ENCODE data around the gene RAD50.
"Not testable (repeated sequence)": the region's sequence is repeated elsewhere in the genome, so short reads cannot be mapped to it uniquely, and the experiment has no call there.

Gene RAD50

DNA sequence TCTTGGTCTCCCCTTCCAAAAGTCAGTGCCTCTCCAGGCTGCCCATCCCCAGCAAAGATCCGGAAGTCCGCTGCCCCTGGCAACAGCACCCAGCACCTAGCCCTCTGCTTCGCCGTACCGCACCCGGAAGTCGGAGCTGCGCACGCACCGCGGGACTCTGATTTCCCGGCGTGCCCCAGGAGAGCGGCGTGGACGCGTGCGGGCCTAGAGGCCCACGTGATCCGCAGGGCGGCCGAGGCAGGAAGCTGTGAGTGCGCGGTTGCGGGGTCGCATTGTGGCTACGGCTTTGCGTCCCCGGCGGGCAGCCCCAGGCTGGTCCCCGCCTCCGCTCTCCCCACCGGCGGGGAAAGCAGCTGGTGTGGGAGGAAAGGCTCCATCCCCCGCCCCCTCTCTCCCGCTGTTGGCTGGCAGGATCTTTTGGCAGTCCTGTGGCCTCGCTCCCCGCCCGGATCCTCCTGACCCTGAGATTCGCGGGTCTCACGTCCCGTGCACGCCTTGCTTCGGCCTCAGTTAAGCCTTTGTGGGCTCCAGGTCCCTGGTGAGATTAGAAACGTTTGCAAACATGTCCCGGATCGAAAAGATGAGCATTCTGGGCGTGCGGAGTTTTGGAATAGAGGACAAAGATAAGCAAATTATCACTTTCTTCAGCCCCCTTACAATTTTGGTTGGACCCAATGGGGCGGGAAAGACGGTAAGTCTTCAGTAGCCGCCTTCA lies at the start of gene RAD50:
Gene RAD50 (plus strand): TSS at position 215 of the 715 bp plus-strand sequence. CDS start 348 bp downstream, at position 563.
- peak; percentile 70 for DNase-seq (ENCODE audit: low read depth)

DNA sequence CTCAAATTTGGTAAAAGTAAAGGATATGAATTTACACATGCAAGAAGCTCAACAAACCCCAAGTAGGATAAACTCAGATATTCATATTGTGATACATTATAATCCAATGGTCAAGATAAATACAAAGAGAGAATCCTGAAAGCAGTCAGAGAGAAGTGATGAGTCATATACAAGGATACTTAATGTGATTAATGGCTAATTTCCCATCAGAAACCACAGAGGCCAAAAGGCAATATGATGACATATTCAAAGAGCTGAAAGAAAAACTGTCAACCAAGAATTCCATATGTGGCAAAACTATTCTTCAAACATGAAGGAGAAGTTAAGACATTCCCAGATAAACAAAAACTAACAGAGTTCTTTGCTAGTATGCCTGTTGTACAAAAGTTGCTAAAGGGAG lies 46.7 kb upstream of the RAD50 start:
- no peak for DNase-seq (ENCODE audit: low read depth)

DNA sequence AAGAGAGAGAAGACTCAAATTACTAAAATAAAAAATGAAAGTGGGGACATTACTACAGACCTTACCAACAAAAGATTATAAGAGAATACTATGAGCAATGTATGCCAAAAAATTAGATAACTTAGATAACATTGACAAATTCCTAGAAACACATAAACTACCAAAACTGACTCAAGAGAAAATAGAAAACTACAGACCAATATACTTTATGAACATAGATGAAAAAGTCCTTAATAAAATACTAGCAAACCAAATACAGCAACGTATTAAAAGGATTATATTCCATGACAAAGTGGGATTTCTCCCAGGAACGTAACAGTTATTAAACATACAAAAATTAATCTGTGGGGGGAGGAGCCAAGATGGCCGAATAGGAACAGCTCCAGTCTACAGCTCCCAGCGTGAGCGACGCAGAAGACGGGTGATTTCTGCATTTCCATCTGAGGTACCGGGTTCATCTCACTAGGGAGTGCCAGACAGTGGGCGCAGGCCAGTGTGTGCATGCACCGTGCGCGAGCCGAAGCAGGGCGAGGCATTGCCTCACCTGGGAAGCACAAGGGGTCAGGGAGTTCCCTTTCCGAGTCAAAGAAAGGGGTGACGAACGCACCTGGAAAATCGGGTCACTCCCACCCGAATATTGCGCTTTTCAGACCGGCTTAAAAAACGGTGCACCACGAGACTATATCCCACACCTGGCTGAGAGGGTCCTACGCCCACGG lies 43.0 kb upstream of the RAD50 start:
- DNase-seq (ENCODE audit: low read depth): not testable (repeated sequence)

DNA sequence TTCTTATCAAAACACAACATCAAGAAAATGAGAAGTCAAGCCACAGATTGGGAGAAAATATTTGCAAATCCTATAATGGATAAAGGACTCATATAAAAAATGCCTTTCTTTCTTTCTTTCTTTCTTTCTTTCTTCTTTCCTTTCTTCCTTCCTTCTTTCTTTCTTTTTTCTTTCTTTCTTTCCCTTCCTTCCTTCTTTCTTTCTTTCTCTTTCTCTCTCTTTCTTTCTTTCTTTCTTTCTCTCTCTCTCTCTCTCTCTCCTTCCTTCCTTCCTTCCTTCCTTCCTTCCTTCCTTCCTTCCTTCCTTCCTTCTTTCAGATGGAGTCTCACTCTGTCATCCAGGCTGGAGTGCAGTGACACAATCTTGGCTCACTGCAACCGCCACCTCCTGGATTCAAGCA lies 34.7 kb upstream of the RAD50 start:
- DNase-seq (ENCODE audit: low read depth): not testable (repeated sequence)

DNA sequence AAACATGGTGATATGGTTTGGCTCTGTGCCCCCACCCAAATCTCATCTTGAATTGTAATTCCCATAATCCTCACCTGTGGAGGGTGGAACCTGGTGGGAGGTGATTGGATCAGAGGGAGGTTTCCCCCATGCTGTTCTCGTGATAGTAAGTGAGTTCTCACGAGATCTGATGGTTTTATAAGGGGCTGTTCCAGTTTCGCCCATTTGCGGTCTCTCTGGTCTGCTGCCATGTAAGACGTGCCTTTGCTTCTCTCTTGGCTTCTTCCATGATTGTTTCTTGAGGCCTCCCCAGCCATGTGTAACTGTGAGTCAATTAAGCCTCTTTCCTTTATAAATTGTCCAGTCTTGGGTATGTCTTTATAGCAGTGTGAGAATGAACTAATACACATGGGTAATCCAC lies 31.9 kb upstream of the RAD50 start:
- DNase-seq (ENCODE audit: low read depth): not testable (repeated sequence)

DNA sequence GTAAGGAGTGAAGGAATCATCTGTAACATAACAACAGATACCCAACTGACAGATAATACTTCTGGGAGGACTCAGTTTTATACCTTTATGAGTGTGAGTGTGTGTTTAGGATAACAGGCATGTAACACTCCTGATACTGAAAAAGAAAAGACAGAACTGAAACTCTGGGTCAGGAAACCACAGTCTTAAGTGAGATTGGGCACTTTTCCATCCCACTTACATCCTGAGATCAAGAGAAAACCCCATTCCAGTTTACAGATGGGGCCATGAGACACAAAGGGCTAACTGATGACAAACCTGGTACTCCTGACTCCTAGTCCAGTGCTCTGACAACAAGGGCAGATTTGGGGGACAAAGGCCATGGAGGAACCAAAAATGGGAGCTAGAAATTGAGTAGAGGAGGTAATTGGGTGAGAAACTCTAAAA lies 31.5 kb upstream of the RAD50 start:
- no peak for DNase-seq (ENCODE audit: low read depth)

DNA sequence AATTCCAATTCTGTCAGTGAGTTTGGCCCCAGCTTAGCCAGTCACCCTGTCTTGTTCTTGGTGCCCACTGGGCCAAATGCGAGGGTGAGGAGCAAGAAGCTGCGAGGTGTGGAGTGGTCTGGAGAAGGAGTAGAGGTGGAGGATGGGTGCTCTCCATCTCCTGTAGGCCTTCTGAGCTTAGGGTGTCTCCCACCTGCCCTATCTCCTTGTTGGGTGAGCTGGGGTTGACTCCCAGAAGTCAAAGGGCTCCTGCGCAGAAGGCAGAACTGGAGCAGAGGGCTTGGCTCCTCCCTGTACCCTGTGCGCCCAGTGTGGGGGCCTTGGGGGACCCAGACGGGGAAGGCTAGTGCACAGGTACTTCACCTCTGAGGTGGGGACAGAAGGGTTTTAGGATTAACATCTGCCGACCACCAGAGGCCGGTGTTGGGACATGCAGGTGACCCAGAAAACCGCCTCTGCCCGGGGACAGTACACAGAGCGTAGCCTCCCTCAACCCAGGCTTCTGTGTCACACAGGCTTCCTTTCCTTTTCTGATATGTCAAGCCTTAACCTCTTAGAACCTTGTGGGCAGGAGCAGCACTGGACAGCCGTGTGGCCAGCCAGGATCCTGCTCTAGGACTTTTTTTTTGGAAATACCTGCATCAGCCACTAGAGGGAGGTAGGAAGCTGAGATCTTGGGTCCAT lies 30.3 kb upstream of the RAD50 start:
- DNase-seq (ENCODE audit: low read depth): peak; percentile 40

DNA sequence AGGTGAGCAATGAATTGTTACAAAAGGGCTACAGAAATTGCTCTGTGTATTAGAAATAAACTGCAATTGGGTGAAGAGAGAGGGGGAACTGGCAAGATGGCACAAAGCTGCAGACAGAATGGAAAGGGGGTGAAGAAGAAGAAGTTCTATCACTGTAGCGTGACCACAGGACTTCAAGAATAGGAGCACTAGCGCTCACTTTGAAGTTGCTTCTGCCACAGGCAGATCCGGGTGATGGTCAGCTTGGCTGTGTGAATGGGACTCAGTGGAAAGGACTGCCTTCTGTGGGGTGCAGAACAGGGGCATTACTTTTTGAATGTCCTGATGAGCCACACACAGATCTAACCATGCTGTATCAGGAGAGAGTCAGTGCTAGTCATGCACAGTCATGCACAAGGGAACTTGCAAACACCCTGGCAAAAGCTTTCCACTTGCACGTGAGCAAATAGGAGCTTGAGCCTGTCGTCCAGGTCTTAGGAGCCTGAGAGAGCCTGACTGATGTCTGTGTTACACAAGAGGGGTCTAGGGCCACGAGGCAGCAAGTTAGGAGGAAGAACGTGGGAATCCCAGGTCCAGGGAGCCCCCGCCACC lies 29.7 kb upstream of the RAD50 start:
- DNase-seq (ENCODE audit: low read depth): no peak

DNA sequence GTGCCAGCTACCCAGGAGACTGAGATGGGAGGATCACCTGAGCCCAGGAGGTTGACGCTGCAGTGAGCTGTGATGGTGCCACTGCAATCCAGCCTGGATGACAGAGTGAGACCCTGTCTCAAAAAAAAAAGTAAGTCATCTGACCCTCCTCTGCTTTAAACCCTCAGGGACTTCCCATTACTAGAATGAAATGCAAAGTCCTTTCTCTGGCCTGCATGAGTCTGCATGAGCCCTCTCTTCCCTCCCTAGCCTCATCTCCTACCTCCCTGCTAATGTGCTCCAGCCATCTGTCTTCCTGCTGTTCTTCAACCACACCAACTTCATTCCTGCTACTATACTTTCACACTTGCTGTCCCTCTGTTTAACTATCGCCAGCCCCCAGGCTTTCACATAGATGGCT lies 28.8 kb upstream of the RAD50 start:
- no peak for DNase-seq (ENCODE audit: low read depth)

DNA sequence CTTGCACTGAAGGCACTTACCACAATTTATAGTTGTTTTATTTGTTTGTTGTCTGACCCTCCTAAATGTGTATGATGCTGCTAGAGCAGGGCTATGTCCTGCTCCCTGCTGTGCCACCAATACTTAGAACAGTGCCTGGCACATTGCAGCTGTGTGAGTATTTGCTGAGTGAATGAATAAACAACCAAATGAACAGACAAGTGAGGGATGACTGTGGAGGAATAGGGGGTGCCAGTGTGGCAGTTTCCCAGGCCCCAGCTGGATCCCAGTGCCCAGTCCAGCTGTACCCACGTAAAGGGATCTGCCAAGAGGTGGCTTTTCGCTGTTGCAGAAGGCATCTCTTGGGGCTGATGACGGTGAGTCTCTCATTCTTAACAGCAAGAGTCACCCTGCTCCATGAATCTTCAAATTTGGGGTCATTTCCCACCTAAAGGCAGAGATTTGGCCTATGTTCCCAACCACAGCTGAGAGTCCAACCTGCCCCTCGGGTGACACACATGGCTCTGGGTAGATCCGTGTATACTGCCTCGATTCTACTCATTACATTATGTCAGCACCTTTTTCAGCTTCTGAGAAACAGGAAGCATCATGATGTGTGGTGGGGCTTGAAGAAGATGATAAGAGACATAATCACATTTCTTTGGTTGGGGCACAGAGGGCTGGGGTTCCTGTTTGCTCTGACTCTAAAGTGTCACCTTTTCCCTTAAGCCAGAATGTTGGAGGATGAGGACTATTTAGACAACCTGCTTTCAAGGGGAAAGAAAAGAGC lies 27.7 kb upstream of the RAD50 start:
- no peak for DNase-seq (ENCODE audit: low read depth)

DNA sequence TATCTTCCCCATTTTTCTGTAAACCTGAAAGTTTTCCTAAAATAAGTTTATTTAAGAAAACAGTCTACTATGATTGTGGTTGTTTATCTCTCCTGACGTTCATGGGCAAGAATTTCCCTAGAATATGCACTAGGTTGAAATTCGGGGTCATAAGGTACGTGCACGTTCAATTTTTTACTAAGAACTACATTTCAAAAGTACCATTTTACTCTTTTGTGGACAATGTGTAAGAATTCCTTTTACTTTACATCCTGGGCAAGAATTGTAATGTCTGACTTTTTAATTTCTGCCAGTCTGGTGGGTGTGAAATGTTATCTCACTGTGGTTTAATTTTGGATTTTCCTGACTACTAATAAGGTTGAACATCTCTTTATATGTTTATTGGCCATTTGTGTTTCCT lies 25.8 kb upstream of the RAD50 start:
- no peak for DNase-seq (ENCODE audit: low read depth)

DNA sequence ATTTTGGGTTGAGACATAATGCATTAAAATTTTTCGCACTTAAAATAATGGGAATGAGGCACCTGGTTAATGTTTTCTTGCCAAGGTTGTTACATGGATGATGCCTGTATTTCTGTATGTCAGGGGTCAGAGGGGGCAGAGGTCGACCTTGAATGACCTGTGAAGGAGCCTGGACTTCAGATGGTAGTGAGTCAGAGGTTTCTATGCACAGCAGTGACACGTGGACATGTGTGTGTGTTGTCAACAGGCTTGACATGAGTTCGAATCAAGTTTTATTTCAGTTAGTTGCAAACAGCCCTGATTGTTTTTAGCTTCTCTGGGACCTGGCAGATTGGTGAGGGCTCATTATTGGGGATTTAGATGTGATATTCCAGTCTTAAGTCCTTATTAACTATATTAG lies 17.1 kb upstream of the RAD50 start:
- no peak for DNase-seq (ENCODE audit: low read depth)

DNA sequence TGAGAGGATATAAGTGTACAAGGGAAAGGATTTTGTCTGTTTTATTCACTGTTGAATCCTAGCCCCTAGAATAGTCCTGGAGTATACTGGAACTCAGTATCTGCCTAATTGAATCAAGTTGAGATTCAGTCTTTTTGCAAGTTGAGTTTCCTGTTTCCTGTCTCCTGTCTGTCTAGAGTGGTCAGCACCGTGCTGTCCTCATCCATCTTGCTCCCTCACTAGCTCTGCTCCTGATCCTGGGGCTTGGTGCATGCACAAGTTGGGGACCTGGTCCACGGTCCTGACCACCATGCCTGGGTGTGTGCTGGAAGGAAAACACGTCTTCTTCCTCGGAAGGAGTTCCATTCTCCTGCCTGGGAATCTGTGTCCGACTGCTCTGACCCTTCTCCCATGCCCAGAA lies 16.6 kb upstream of the RAD50 start:
- DNase-seq (ENCODE audit: low read depth): no peak

DNA sequence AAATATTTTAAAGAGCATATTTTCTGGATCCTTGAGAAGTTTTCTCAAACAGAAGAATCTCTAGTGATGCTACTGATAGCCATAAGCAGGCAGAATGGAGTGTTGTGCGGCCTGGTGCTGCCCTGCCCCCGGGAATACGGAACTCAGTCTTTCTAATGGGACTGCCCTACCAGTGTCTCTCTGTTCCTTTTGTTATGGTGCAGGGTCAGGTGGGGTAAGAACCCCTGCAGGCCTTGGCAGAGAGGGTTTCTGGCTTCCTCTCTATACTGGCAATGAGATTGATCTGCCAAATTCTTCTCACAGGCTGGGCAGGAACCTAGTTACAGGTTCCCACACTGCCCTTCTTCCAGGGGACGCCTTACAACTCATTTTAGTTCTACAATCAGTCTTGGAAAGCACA lies 16.0 kb upstream of the RAD50 start:
- DNase-seq (ENCODE audit: low read depth): no peak

DNA sequence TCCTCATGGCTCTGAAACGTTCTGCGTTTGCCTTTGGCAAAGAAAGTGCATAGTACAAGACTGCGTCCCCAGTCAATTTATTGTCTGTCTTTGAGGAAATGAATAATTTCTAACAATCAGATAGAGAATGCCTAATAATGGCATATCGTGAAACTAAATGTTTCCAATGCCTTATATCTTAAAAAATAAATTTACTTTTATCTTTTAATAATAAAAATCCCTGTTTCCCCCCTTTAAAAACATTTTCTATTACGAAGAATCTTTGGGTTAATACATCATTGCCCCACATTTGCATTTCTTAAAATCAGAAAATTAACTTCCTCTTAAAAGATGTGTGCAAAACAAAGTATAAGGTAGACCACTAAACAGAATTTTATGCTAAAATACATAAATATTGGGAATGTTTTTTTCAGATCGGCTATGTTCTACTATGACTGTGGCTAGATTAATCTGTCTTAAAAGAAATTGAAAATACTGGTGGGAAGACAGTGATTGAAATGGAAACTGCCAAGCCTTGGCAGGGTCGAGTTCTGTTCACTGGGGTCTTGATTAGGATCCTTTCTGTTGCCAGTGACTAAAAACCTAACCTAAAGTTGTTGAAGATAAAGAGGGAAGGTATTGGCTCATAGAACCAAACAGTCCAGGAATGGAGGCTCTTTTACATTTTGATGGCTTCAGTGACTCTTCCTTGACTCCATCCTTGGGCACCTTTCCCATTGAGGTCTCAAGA lies 13.1 kb upstream of the RAD50 start, which contains the start of gene IL5:
Gene IL5 (minus strand): TSS at position 51 of the 730 bp plus-strand sequence. CDS start 44 bp downstream, at position 7.
- DNase-seq (ENCODE audit: low read depth): no peak

DNA sequence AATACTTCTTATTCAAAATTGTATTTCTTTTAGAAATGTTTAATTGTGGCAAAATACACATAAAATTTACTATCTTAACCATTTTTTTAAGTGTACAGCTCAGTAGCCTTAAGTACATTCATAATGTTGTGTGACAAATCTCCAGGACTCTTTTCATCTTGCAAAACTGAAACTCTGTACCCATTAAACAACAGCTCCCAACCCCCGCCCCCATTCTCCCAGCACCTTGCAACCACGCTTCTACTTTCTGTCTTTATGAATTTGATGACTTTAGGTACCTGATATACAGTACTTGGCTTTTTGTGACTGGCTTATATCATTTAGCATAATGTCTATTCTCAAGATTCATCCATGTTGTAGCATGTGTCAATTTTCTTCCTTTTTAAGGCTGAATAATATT lies 10.7 kb upstream of the RAD50 start:
- no peak for DNase-seq (ENCODE audit: low read depth)

DNA sequence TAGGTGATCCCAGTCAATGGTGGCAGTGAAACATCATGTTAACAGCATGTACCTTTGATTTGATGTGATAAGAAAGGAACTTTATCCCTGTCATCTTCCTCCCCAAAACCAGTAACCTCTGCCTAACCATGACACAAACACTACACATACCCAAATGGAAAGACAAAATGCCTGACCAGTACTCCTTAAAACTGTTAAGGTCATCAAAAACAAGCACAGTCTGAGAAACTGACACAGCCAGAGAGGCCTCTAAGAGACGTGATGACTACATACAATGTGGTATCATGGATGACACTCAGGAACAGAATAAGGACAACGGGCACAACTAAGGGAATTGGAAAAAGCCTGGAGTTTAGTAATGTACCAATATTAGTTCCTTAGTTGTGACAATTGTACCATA lies 9.5 kb upstream of the RAD50 start:
- no peak for DNase-seq (ENCODE audit: low read depth)

DNA sequence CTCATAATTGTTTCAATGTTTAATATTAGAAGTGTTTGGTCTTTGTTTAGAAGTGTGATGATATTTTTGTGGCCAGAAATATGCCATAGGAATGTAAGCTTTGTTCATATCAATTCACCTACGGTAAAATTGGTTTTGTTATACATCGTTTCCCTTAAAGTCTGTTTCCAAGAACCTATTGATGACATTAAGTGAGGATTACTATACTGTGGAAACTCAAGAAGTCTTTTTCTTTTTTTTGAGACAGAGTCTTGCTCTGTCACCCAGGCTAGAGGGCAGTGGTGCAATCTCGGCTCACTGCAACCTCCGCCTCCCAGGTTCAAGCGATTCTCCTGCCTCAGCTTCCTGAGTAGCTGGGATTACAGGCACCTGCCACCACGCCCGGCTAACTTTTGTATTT lies 7.9 kb upstream of the RAD50 start:
- DNase-seq (ENCODE audit: low read depth): not testable (repeated sequence)

DNA sequence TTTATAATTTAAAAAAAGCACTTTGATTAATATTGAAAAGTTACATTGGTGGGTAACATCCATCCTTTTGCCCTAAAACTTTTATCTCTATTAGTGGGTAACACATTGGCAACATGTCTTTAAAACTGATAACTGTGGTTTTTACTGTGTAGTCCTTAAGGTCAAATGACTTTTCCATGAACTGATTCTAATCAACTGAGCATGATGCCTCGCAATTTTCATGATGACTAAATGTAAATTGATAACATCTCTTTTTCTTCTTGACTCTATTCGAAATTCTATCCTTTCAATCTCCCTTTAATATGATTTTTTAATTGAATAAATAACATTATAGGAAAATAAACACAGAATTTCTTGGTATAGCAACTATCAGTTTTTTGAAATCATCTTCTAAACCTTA lies 7.2 kb upstream of the RAD50 start:
- DNase-seq (ENCODE audit: low read depth): no peak

DNA sequence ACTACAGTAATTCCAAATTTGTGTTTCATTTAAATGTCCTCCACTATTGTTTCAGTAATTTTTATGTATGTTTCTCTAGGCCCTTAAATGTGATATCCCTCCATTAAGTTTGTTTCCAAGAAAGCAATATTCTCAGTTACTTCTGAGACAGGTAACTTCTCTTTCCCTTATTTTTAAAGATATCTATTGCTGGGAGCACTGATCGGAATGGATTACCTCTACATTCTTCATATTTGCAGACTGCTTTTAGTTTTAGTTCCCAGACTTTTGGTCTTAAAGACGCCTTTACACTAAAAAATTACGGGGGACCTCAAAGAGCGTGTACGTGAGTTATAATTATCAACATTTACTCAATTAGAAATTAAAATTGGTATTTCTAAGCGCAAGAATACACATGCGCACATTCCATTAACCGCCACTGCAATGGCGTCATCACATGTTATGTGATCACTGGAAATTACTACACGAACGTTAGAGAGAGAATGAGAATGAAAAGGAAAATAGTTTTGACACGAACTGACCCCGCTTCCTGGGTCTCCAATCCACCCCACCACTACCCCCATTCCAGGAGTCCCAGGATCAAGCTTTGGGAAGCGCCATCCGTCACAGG lies 519 bp upstream of the RAD50 start:
- DNase-seq (ENCODE audit: low read depth): no peak
